PC-9 (cell line): ENCODE data around the gene COTL1. TPM values are rescaled to one million over a fixed set of nuclear protein-coding genes. Genes with fewer than 3 reads are reported as not detected.

ENCODE experiments used
- BruUV-seq: library from RNA; stranded (reverse); fragments of 400-500 nt; replicated peaks from 2 replicates; lab custom pipeline; 2021; lab: Mats Ljungman, UMichigan
- CTCF ChIA-PET: fragments of 300-600 bp; sonication (Branson Sonifier 250); formaldehyde crosslinking; loops from one replicate; lab custom pipeline; 2022; ENCODE audit warnings: antibody characterized with exemption; lab: Charles Lee
- POLR2A ChIA-PET: fragments of 300-600 bp; sonication (Branson Sonifier 250); formaldehyde crosslinking; loops from one replicate; lab custom pipeline; 2022; ENCODE audit warnings: antibody characterized with exemption; ENCODE audit not compliant: unreplicated experiment; lab: Charles Lee
- DNase-seq, 2 experiments: peaks; one replicate each; pipeline versions ENCODE4 v3.0.0 to v3.0.0-alpha.2; 2015 to 2022; ENCODE audit warnings: mixed read lengths in 1 of 2
- H2AFZ ChIP-seq: fragments of 200-600 bp; sonication (generic); 2 replicates; pipeline ENCODE4 v1.8.1; 2017; ENCODE audit warnings: antibody characterized with exemption
- H3F3A ChIP-seq: fragments of 200-600 bp; sonication (generic); 2 replicates; pipeline ENCODE4 v1.8.1; 2017; ENCODE audit warnings: antibody characterized with exemption, mild to moderate bottlenecking, low read depth; ENCODE audit not compliant: insufficient read depth
- H3K27ac ChIP-seq: fragments of 200-600 bp; sonication (generic); 2 replicates; pipeline ENCODE4 v1.6.1; 2016; ENCODE audit warnings: mixed run types
- H3K27me3 ChIP-seq: fragments of 200-600 bp; sonication (generic); 2 replicates; pipeline ENCODE4 v1.6.1; 2016; ENCODE audit warnings: low read depth, mixed run types; ENCODE audit not compliant: insufficient read depth
- H3K36me3 ChIP-seq: fragments of 200-600 bp; sonication (generic); 2 replicates; pipeline ENCODE4 v1.6.1; 2016; ENCODE audit warnings: low read depth, mixed run types
- H3K4me1 ChIP-seq: fragments of 200-600 bp; sonication (generic); replicated peaks from 2 replicates; pipeline ENCODE4 v1.6.1; 2016; ENCODE audit warnings: mixed run types; ENCODE audit not compliant: insufficient read depth
- H3K4me2 ChIP-seq: fragments of 200-600 bp; sonication (generic); 2 replicates; pipeline ENCODE4 v1.6.1; 2017; ENCODE audit warnings: mixed run types
- H3K4me3 ChIP-seq: fragments of 200-600 bp; sonication (generic); 2 replicates; pipeline ENCODE4 v1.6.1; 2016; ENCODE audit warnings: mixed run types
- H3K79me2 ChIP-seq: fragments of 200-600 bp; sonication (generic); 2 replicates; pipeline ENCODE4 v1.6.1; 2017; ENCODE audit warnings: low read depth, mixed run types
- H3K9me2 ChIP-seq: fragments of 200-600 bp; sonication (generic); 2 replicates; pipeline ENCODE4 v1.8.1; 2017; ENCODE audit warnings: mild to moderate bottlenecking; ENCODE audit not compliant: insufficient read depth
- H3K9me3 ChIP-seq: fragments of 200-600 bp; sonication (generic); 2 replicates; pipeline ENCODE4 v1.8.1; 2016; ENCODE audit warnings: low read depth; ENCODE audit not compliant: insufficient read depth
- H4K20me1 ChIP-seq: fragments of 200-600 bp; sonication (generic); 2 replicates; pipeline ENCODE4 v1.8.1; 2017; ENCODE audit not compliant: insufficient read depth
- CTCF ChIP-seq: fragments of 200-600 bp; sonication (generic); conservative IDR thresholded peaks from 2 replicates; pipeline ENCODE4 v1.6.1; 2017; ENCODE audit warnings: mixed run types, antibody characterized with exemption, mild to moderate bottlenecking, moderate library complexity
- EZH2 ChIP-seq: fragments of 200-600 bp; sonication (generic); IDR thresholded peaks from 2 replicates; pipeline ENCODE4 v1.8.0; 2017; ENCODE audit warnings: antibody characterized with exemption, low read depth
- intact Hi-C: fragments of 100-400 bp; cut with micrococcal nuclease; formaldehyde crosslinking; loops from one replicate; pipeline ENCODE4 v1.10.0; 2022; ENCODE audit not compliant: unreplicated experiment
- total RNA-seq: library from RNA; stranded (reverse); gene quantifications from 2 replicates; pipeline ENCODE4 v1.2.3, GENCODE V29; 2021

Gene COTL1
- total RNA-seq, 1 experiment from 2014 or later, result 512 TPM

- intact Hi-C loops, result no loop called here
- no TSS peak for BruUV-seq
- Histone ChIP-seq H2AFZ (no peak overlapping the region), H3K4me1 (no peaks in the 10 kb centered on the region), H4K20me1 (no peaks in the 10 kb centered on the region), H3K36me3 (no peaks in the 10 kb centered on the region), H3K4me3 (no peak overlapping the region), H3K27me3 (peaks cover 4% of the 10 kb centered on the region; the same call in 1 of the 2 replicates), H3K4me2 (no peak overlapping the region), H3K9me2 (no peaks in the 10 kb centered on the region), H3K79me2 (no peaks in the 10 kb centered on the region), H3K27ac (no peak overlapping the region), H3K9me3 (no peaks in the 10 kb centered on the region), H3F3A (no peaks in the 10 kb centered on the region)
- no peak for DNase-seq
- CTCF ChIA-PET, result no interaction called here
- TF ChIP-seq EZH2 (no peak), CTCF (no peak)
- POLR2A ChIA-PET, result no interaction called here
These were observed 82.5 kb downstream of the COTL1 start for GRCh38 chr16:84535408-84535807.

GRCh38 chr16:84534815-84535214 is 83.1 kb downstream of the COTL1 start:
- TF ChIP-seq EZH2 (no peak), CTCF (no peak)
- DNase-seq, result no peak
- H3K4me2 ChIP-seq, result no peak overlapping the region
- CTCF ChIA-PET, result no interaction called here
- no peaks in the 10 kb centered on the region for H3K9me3 ChIP-seq
- H3K9me2 ChIP-seq, result no peaks in the 10 kb centered on the region
- H4K20me1 ChIP-seq, result no peaks in the 10 kb centered on the region
- BruUV-seq, result no TSS peak
- no peaks in the 10 kb centered on the region for H3K36me3 ChIP-seq
- no peaks in the 10 kb centered on the region for H3F3A ChIP-seq
- peaks cover 8% of the 10 kb centered on the region; the same call in 1 of the 2 replicates for H3K27me3 ChIP-seq
- no peaks in the 10 kb centered on the region for H3K79me2 ChIP-seq
- POLR2A ChIA-PET, result no interaction called here
- no peak overlapping the region for H2AFZ ChIP-seq
- no peaks in the 10 kb centered on the region for H3K4me1 ChIP-seq
- no peak overlapping the region for H3K4me3 ChIP-seq
- intact Hi-C loops, result loop anchor here (5.0 kb wide), 1 partner anchor 67 kb away; no protein-coding TSS in a partner anchor
- H3K27ac ChIP-seq, result no peak overlapping the region

- Histone ChIP-seq H3K36me3 (no peaks in the 10 kb centered on the region), H3K4me1 (no peaks in the 10 kb centered on the region), H3K9me3 (no peaks in the 10 kb centered on the region), H3K27ac (no peak overlapping the region), H3K79me2 (no peaks in the 10 kb centered on the region), H4K20me1 (no peaks in the 10 kb centered on the region), H3K4me2 (no peak overlapping the region), H3K27me3 (peaks cover 16% of the 10 kb centered on the region; the same call in 1 of the 2 replicates), H3F3A (no peaks in the 10 kb centered on the region), H3K9me2 (no peaks in the 10 kb centered on the region), H3K4me3 (no peak overlapping the region), H2AFZ (no peak overlapping the region)
- no peak for TF ChIP-seq EZH2
- TF ChIP-seq CTCF, result no peak
- ChIA-PET POLR2A (interaction anchor here (0.7 kb wide), 1 partner anchor 22 kb away, joined by 3 read pairs; no protein-coding TSS in a partner anchor), CTCF (interaction anchor here (0.7 kb wide), 1 partner anchor 13 kb away, joined by 3 read pairs; no protein-coding TSS in a partner anchor)
- intact Hi-C loops, result loop anchor here (5.0 kb wide), 1 partner anchor 69 kb away; no protein-coding TSS in a partner anchor
- DNase-seq, result no peak
- BruUV-seq, result no TSS peak
These were observed 84.9 kb downstream of the COTL1 start for GRCh38 chr16:84532855-84533486.
